Stimulated activated CD4-positive, alpha-beta T cell treated with anti-CD3 and anti-CD28 coated beads, Interleukin-1b, Interleukin-23, amount 100 ng/mL, for 48 hours (primary cell): ENCODE measurements around the gene CAPRIN1.
A peak's percentile ranks its signal among the peaks of the same experiment; 100 is the strongest.

Source experiments
- DNase-seq: peaks from one replicate; pipeline ENCODE4 v3.0.0-alpha.2; 2020

CAPRIN1 gene

GRCh38 chr11:34051349-34052035 is at the start of gene CAPRIN1:
CAPRIN1 (plus strand) TSS chr11:34051731; CDS start chr11:34052421, 690 bp downstream.
- DNase-seq: peak; percentile 86

GRCh38 chr11:34002420-34002819 is 49.1 kb upstream of the CAPRIN1 start:
- DNase-seq: no peak

- DNase-seq: no peak
Observed at GRCh38 chr11:34004236-34004635, 47.3 kb upstream of the CAPRIN1 start.

GRCh38 chr11:34006876-34007275 is 44.7 kb upstream of the CAPRIN1 start:
- DNase-seq: no peak

GRCh38 chr11:34012734-34013133 is 38.8 kb upstream of the CAPRIN1 start:
- no peak for DNase-seq

- DNase-seq: no peak
Observed at GRCh38 chr11:34013898-34014571, 37.5 kb upstream of the CAPRIN1 start.

- no peak for DNase-seq
Observed at GRCh38 chr11:34021977-34022735, 29.4 kb upstream of the CAPRIN1 start.

- DNase-seq: no peak
Observed at GRCh38 chr11:34026432-34026831, 25.1 kb upstream of the CAPRIN1 start.

- no peak for DNase-seq
Observed at GRCh38 chr11:34027516-34028408, 23.8 kb upstream of the CAPRIN1 start.

GRCh38 chr11:34028425-34028824 is 23.1 kb upstream of the CAPRIN1 start:
- no peak for DNase-seq

GRCh38 chr11:34029176-34029575 is 22.4 kb upstream of the CAPRIN1 start:
- DNase-seq: no peak

- DNase-seq: no peak
Observed at GRCh38 chr11:34030382-34030781, 21.1 kb upstream of the CAPRIN1 start.

GRCh38 chr11:34033399-34033798 is 18.1 kb upstream of the CAPRIN1 start:
- no peak for DNase-seq

- no peak for DNase-seq
Observed at GRCh38 chr11:34034053-34034452, 17.5 kb upstream of the CAPRIN1 start.

- DNase-seq: no peak
Observed at GRCh38 chr11:34036456-34036855, 15.1 kb upstream of the CAPRIN1 start.

- DNase-seq: no peak
Observed at GRCh38 chr11:34037016-34037415, 14.5 kb upstream of the CAPRIN1 start.

- no peak for DNase-seq
Observed at GRCh38 chr11:34040571-34040970, 11.0 kb upstream of the CAPRIN1 start.

GRCh38 chr11:34044664-34045485 is 6.7 kb upstream of the CAPRIN1 start:
- DNase-seq: peak; percentile 43

GRCh38 chr11:34049028-34049427 is 2.5 kb upstream of the CAPRIN1 start:
- no peak for DNase-seq

- no peak for DNase-seq
Observed at GRCh38 chr11:34050581-34051348, 766 bp upstream of the CAPRIN1 start.

GRCh38 chr11:34052036-34052607 is 591 bp downstream of the CAPRIN1 start:
- peak; percentile 90 for DNase-seq
